ENCODE data around the gene CLIC5. TPM values are rescaled to one million over a fixed set of nuclear protein-coding genes. Genes with fewer than 3 reads are reported as not detected.

CLIC5 gene
- total and polyA plus RNA-seq, 2 of the 8 experiments (the other 6 are each of a cell fraction or from before 2014, with no cell fraction given): 0.12 to 0.15 TPM

DNA sequence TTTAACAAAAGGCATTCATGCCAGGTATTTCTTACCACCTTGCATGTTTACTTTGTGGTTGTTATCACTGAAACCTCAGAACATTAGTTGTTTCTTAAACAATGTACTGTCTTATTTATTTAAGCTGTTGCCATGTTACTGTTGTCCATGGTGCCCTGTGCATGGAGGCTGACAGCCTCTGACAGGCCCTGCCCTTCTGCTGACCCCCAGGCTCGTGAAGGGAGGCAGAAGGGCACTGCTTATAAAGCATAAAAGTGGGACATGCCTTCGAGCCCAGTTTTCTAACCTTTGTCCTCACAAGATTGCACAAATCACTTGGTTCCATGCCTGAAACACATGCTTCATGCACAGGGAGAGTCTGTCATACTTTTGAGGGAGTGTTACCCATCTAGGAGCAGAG, 46.7 kb upstream of the CLIC5 start (continued):
- TF ChIP-seq, protein P1, sequence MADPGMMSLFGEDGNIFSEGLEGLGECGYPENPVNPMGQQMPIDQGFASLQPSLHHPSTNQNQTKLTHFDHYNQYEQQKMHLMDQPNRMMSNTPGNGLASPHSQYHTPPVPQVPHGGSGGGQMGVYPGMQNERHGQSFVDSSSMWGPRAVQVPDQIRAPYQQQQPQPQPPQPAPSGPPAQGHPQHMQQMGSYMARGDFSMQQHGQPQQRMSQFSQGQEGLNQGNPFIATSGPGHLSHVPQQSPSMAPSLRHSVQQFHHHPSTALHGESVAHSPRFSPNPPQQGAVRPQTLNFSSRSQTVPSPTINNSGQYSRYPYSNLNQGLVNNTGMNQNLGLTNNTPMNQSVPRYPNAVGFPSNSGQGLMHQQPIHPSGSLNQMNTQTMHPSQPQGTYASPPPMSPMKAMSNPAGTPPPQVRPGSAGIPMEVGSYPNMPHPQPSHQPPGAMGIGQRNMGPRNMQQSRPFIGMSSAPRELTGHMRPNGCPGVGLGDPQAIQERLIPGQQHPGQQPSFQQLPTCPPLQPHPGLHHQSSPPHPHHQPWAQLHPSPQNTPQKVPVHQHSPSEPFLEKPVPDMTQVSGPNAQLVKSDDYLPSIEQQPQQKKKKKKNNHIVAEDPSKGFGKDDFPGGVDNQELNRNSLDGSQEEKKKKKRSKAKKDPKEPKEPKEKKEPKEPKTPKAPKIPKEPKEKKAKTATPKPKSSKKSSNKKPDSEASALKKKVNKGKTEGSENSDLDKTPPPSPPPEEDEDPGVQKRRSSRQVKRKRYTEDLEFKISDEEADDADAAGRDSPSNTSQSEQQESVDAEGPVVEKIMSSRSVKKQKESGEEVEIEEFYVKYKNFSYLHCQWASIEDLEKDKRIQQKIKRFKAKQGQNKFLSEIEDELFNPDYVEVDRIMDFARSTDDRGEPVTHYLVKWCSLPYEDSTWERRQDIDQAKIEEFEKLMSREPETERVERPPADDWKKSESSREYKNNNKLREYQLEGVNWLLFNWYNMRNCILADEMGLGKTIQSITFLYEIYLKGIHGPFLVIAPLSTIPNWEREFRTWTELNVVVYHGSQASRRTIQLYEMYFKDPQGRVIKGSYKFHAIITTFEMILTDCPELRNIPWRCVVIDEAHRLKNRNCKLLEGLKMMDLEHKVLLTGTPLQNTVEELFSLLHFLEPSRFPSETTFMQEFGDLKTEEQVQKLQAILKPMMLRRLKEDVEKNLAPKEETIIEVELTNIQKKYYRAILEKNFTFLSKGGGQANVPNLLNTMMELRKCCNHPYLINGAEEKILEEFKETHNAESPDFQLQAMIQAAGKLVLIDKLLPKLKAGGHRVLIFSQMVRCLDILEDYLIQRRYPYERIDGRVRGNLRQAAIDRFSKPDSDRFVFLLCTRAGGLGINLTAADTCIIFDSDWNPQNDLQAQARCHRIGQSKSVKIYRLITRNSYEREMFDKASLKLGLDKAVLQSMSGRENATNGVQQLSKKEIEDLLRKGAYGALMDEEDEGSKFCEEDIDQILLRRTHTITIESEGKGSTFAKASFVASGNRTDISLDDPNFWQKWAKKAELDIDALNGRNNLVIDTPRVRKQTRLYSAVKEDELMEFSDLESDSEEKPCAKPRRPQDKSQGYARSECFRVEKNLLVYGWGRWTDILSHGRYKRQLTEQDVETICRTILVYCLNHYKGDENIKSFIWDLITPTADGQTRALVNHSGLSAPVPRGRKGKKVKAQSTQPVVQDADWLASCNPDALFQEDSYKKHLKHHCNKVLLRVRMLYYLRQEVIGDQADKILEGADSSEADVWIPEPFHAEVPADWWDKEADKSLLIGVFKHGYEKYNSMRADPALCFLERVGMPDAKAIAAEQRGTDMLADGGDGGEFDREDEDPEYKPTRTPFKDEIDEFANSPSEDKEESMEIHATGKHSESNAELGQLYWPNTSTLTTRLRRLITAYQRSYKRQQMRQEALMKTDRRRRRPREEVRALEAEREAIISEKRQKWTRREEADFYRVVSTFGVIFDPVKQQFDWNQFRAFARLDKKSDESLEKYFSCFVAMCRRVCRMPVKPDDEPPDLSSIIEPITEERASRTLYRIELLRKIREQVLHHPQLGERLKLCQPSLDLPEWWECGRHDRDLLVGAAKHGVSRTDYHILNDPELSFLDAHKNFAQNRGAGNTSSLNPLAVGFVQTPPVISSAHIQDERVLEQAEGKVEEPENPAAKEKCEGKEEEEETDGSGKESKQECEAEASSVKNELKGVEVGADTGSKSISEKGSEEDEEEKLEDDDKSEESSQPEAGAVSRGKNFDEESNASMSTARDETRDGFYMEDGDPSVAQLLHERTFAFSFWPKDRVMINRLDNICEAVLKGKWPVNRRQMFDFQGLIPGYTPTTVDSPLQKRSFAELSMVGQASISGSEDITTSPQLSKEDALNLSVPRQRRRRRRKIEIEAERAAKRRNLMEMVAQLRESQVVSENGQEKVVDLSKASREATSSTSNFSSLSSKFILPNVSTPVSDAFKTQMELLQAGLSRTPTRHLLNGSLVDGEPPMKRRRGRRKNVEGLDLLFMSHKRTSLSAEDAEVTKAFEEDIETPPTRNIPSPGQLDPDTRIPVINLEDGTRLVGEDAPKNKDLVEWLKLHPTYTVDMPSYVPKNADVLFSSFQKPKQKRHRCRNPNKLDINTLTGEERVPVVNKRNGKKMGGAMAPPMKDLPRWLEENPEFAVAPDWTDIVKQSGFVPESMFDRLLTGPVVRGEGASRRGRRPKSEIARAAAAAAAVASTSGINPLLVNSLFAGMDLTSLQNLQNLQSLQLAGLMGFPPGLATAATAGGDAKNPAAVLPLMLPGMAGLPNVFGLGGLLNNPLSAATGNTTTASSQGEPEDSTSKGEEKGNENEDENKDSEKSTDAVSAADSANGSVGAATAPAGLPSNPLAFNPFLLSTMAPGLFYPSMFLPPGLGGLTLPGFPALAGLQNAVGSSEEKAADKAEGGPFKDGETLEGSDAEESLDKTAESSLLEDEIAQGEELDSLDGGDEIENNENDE (IDR thresholded peaks at IDR 0.05; ENCODE audit: insufficient replicate concordance, low read length): no peak

Data from H1 (cell line).